Endodermal cell (in vitro differentiated cells): ENCODE results near the gene ZMYM2. TPM values are rescaled to one million over a fixed set of nuclear protein-coding genes. Genes with fewer than 3 reads are reported as not detected.

Experiments used
- DNase-seq: peaks from one replicate; pipeline ENCODE4 v3.0.0-alpha.2; 2017
- H3K27ac ChIP-seq: 2 replicates; pipeline ENCODE4 v1.5.1; 2013; ENCODE audit warnings: mild to moderate bottlenecking, low read depth, low read length, moderate library complexity
- H3K27me3 ChIP-seq: 2 replicates; pipeline ENCODE4 v1.6.1; 2013; ENCODE audit warnings: mild to moderate bottlenecking, low read length, moderate library complexity; ENCODE audit not compliant: insufficient read depth, control insufficient read depth, poor library complexity, severe bottlenecking
- H3K36me3 ChIP-seq: 2 replicates; pipeline ENCODE4 v1.7.0; 2013; ENCODE audit warnings: mild to moderate bottlenecking, low read length, moderate library complexity; ENCODE audit not compliant: control insufficient read depth, insufficient read depth
- H3K4me1 ChIP-seq: one replicate; pipeline ENCODE4 v1.7.0; 2013; ENCODE audit warnings: low read length; ENCODE audit not compliant: control insufficient read depth, insufficient read depth
- H3K4me3 ChIP-seq: 2 replicates; pipeline ENCODE4 v1.5.1; 2013; ENCODE audit warnings: mild to moderate bottlenecking, low read length, moderate library complexity
- H3K9ac ChIP-seq: 2 replicates; pipeline ENCODE4 v1.6.1; 2013; ENCODE audit warnings: mild to moderate bottlenecking, low read length, moderate library complexity; ENCODE audit not compliant: poor library complexity, severe bottlenecking; ENCODE audit errors: extremely low read depth
- H3K9me3 ChIP-seq: 2 replicates; pipeline ENCODE4 v1.6.1; 2013; ENCODE audit warnings: mild to moderate bottlenecking, low read length, moderate library complexity; ENCODE audit not compliant: control insufficient read depth
- H3K27ac Mint-ChIP-seq: 2 replicates; pipeline ENCODE4 v1.8.0; 2020; ENCODE audit warnings: mixed read lengths
- H3K27me3 Mint-ChIP-seq: 2 replicates; pipeline ENCODE4 v1.8.0; 2021; ENCODE audit warnings: mild to moderate bottlenecking, mixed read lengths; ENCODE audit not compliant: insufficient read depth
- H3K36me3 Mint-ChIP-seq: 2 replicates; pipeline ENCODE4 v1.8.0; 2020; ENCODE audit warnings: low read depth, mixed read lengths
- H3K4me1 Mint-ChIP-seq: 2 replicates; pipeline ENCODE4 v1.8.0; 2020; ENCODE audit warnings: mixed read lengths
- H3K4me3 Mint-ChIP-seq: 2 replicates; pipeline ENCODE4 v1.8.0; 2020; ENCODE audit warnings: mild to moderate bottlenecking, moderate library complexity, mixed read lengths
- H3K9me3 Mint-ChIP-seq: 2 replicates; pipeline ENCODE4 v1.8.0; 2020; ENCODE audit warnings: mild to moderate bottlenecking, mixed read lengths
- WGBS, 2 experiments: methylation state at CpG; one replicate each; pipeline versions ENCODE4 v1.1.5 to v1.1.7; 2013; ENCODE audit warnings: missing lambda C conversion rate in 2 of 2, mixed read lengths in 1 of 2; ENCODE audit not compliant: insufficient coverage in 1 of 2, insufficient read length in 1 of 2; 5-methylcytosine and 5-hydroxymethylcytosine counted together
- total RNA-seq, 2 donors: library from RNA; stranded (reverse); fragmentation: NEBNext Ultra II Directional in 1 of 2; extraction: Animal tissue kit (Norgen Biotek cat#: 25700) in 1 of 2; gene quantifications; 2 replicates in 1 of 2; 3 replicates in 1 of 2; pipeline ENCODE4 v1.2.1, GENCODE V29; 2021
- TF ChIP-seq, protein P1 (sequence below): fragments of 200-600 bp; sonication (generic); conservative IDR thresholded peaks from 2 replicates; pipeline ENCODE4 v1.5.0; 2021; ENCODE audit warnings: antibody characterized with exemption, mild to moderate bottlenecking

ZMYM2 gene
- total RNA-seq, 2 donors from 2014 or later: 200 to 207 TPM

DNA sequence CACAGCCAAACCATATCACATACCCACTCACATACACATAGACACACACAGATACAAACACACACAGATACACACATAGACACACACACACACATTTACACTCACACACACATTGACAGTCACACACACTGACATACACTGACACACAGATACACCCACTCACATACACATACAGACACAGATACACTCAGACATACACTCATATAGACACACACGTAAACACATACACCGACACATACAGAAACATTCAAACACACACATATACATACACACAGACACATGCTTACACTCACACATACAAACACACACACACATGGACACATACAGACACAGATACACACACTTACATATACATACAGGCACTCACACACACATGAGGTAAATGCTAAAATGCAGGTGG lies 172.1 kb downstream of the ZMYM2 start:
- Histone ChIP-seq H3K4me1 (no peaks in the 10 kb centered on the region), H3K4me3 (no peak overlapping the region), H3K9me3 (no peaks in the 10 kb centered on the region), H3K9ac (no peak overlapping the region), H3K36me3 (no peaks in the 10 kb centered on the region), H3K27ac (no peak overlapping the region), H3K27me3 (peaks cover 44% of the 10 kb centered on the region)
- no peak for DNase-seq
- H3K36me3 Mint-ChIP-seq: no peaks in the 10 kb centered on the region
- TF ChIP-seq, protein P1, sequence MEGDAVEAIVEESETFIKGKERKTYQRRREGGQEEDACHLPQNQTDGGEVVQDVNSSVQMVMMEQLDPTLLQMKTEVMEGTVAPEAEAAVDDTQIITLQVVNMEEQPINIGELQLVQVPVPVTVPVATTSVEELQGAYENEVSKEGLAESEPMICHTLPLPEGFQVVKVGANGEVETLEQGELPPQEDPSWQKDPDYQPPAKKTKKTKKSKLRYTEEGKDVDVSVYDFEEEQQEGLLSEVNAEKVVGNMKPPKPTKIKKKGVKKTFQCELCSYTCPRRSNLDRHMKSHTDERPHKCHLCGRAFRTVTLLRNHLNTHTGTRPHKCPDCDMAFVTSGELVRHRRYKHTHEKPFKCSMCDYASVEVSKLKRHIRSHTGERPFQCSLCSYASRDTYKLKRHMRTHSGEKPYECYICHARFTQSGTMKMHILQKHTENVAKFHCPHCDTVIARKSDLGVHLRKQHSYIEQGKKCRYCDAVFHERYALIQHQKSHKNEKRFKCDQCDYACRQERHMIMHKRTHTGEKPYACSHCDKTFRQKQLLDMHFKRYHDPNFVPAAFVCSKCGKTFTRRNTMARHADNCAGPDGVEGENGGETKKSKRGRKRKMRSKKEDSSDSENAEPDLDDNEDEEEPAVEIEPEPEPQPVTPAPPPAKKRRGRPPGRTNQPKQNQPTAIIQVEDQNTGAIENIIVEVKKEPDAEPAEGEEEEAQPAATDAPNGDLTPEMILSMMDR: no peak
- H3K27ac Mint-ChIP-seq: no peak overlapping the region
- no peaks in the 10 kb centered on the region for H3K9me3 Mint-ChIP-seq
- H3K4me1 Mint-ChIP-seq: no peaks in the 10 kb centered on the region
- no peak overlapping the region for H3K4me3 Mint-ChIP-seq
- 93 to 100% methylated on average over 2 of the region's 2 CpGs for WGBS, 2 experiments
- H3K27me3 Mint-ChIP-seq: peaks cover 14% of the 10 kb centered on the region

DNA sequence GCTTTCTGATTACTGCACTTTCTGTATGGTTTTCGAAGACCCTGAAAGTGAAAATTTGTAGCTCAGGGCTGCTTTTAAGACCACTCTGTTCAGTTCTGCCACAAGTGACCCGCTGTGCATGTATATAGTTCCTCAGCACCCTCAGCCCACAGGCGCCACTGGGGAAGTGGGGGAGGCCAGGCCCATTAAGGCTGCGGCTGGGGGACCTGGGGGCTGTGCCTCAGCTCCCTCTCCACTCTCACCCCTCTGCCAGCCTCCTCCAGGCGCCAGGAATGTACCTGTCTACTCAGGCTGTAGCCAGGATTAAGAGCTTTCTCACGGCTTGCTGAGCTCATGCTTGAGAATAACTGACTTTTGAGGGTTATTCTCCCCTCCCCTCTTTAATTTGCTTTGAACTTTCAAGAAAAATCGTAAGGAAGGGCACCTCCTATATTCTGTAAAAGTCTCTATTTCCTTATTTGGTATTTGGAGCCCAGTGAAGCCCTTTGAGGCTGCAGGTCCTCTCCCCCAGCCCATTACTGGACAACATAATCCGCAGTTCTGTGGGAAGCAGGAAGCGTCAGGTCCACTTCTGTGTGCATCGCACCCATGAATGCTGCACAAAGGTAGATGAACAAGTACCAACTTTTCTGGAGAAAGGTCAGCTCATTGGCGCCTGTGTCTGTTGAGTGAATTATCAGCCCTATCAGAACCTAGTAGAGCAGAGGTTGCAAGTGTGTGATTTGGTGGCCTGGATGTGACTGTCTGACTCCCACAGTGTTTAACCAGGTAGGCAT lies 172.7 kb downstream of the ZMYM2 start:
- Histone ChIP-seq H3K36me3 (no peaks in the 10 kb centered on the region), H3K4me3 (no peak overlapping the region), H3K4me1 (no peaks in the 10 kb centered on the region), H3K27me3 (peaks cover 38% of the 10 kb centered on the region), H3K9ac (no peak overlapping the region), H3K9me3 (no peaks in the 10 kb centered on the region), H3K27ac (no peak overlapping the region)
- no peaks in the 10 kb centered on the region for H3K36me3 Mint-ChIP-seq
- H3K9me3 Mint-ChIP-seq: no peaks in the 10 kb centered on the region
- DNase-seq: peak; percentile 36
- no peak overlapping the region for H3K4me3 Mint-ChIP-seq
- TF ChIP-seq, protein P1: no peak
- H3K27me3 Mint-ChIP-seq: peaks cover 10% of the 10 kb centered on the region
- H3K4me1 Mint-ChIP-seq: no peaks in the 10 kb centered on the region
- H3K27ac Mint-ChIP-seq: no peak overlapping the region
- WGBS, 2 experiments: 76 to 84% methylated on average over 7 to 11 of the region's 11 CpGs

DNA sequence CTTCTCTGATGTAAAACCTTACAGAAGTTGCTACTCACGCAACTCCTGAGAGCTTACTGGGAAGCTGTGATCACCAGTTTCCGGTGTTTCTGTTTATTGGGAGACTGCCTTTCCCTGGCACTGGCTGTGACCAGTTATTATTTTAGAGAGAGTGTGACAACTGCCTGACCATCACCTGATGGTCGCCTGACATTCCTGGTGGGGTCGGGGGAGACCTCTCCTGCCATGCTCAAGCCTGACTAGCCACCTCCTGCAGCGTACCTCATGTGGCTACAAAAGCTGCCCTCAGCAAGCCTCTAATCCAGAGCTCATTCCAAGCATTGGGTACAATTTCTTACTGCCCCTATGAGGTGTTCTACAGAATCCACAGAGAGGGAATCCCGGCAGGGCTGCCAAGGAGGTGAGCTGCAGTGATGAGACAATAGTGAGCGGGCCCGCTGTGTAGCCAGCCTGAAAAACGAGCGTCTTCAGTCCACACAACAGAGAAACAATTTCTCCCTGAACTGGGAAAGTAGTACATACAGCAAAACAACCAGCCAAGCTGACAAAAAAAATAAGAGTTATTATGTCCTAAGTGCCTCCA lies 173.6 kb downstream of the ZMYM2 start:
- Histone ChIP-seq H3K27ac (no peak overlapping the region), H3K9ac (no peak overlapping the region), H3K27me3 (peaks cover 43% of the 10 kb centered on the region), H3K4me1 (no peaks in the 10 kb centered on the region), H3K36me3 (no peaks in the 10 kb centered on the region), H3K4me3 (no peak overlapping the region), H3K9me3 (no peaks in the 10 kb centered on the region)
- Mint-ChIP-seq H3K36me3 (no peaks in the 10 kb centered on the region), H3K27ac (no peak overlapping the region), H3K27me3 (peaks cover 19% of the 10 kb centered on the region), H3K4me1 (no peaks in the 10 kb centered on the region), H3K4me3 (no peak overlapping the region), H3K9me3 (no peaks in the 10 kb centered on the region)
- TF ChIP-seq, protein P1: no peak
- 91 to 94% methylated on average over 9 to 10 of the region's 10 CpGs for WGBS, 2 experiments
- DNase-seq: peak; percentile 20
